MM.1S (cell line): Measurements from ENCODE around the gene ALDH1L2.

Source experiments
- DNase-seq: peaks from one replicate; pipeline ENCODE4 v3.0.0-alpha.2; 2015
- H2AFZ ChIP-seq: fragments of 300-600 bp; sonication (generic); 2 replicates; pipeline ENCODE4 v1.6.0; 2016; ENCODE audit warnings: antibody characterized with exemption, low read length
- H3F3A ChIP-seq: fragments of 300-600 bp; sonication (generic); 2 replicates; pipeline ENCODE4 v1.6.1; 2016; ENCODE audit warnings: mild to moderate bottlenecking, antibody characterized with exemption, low read length, moderate library complexity, mixed read lengths; ENCODE audit not compliant: insufficient read depth
- H3K27ac ChIP-seq: fragments of 300-600 bp; sonication (generic); 2 replicates; pipeline ENCODE4 v1.5.1; 2016; ENCODE audit warnings: mild to moderate bottlenecking, low read length
- H3K27me3 ChIP-seq: fragments of 300-600 bp; sonication (generic); replicated peaks from 2 replicates; pipeline ENCODE4 v1.6.0; 2016; ENCODE audit warnings: low read length; ENCODE audit not compliant: insufficient read depth
- H3K36me3 ChIP-seq: fragments of 300-600 bp; sonication (generic); replicated peaks from 2 replicates; pipeline ENCODE4 v1.6.1; 2016; ENCODE audit warnings: mild to moderate bottlenecking, low read length, mixed read lengths; ENCODE audit not compliant: insufficient read depth
- H3K4me1 ChIP-seq: fragments of 300-600 bp; sonication (generic); 2 replicates; pipeline ENCODE4 v1.6.1; 2016; ENCODE audit warnings: low read length, mixed read lengths
- H3K4me2 ChIP-seq: fragments of 300-600 bp; sonication (generic); 2 replicates; pipeline ENCODE4 v1.6.0; 2016; ENCODE audit warnings: low read depth, low read length
- H3K4me3 ChIP-seq: fragments of 300-600 bp; sonication (generic); 2 replicates; pipeline ENCODE4 v1.5.1; 2016; ENCODE audit warnings: low read length, mixed read lengths
- H3K79me2 ChIP-seq: fragments of 300-600 bp; sonication (generic); 2 replicates; pipeline ENCODE4 v1.6.1; 2016; ENCODE audit warnings: mixed run types, low read length, mixed read lengths
- H3K9ac ChIP-seq: fragments of 300-600 bp; sonication (generic); 2 replicates; pipeline ENCODE4 v1.6.1; 2016; ENCODE audit warnings: low read length, mixed read lengths
- H3K9me2 ChIP-seq: fragments of 300-600 bp; sonication (generic); replicated peaks from 2 replicates; pipeline ENCODE4 v1.6.1; 2016; ENCODE audit warnings: mild to moderate bottlenecking, low read length, mixed read lengths; ENCODE audit not compliant: insufficient read depth
- H3K9me3 ChIP-seq: fragments of 300-600 bp; sonication (generic); replicated peaks from 2 replicates; pipeline ENCODE4 v1.6.1; 2016; ENCODE audit warnings: mild to moderate bottlenecking, low read length, mixed read lengths; ENCODE audit not compliant: insufficient read depth
- H4K20me1 ChIP-seq: fragments of 300-600 bp; sonication (generic); 2 replicates; pipeline ENCODE4 v1.6.1; 2016; ENCODE audit warnings: mild to moderate bottlenecking, low read length, moderate library complexity, mixed read lengths; ENCODE audit not compliant: insufficient read depth
- CTCF ChIP-seq: fragments of 300-600 bp; sonication (generic); IDR thresholded peaks from 2 replicates; pipeline ENCODE4 v1.5.1; 2016; ENCODE audit warnings: antibody characterized with exemption, low read length, mixed read lengths
- EZH2 ChIP-seq: fragments of 300-600 bp; sonication (generic); optimal IDR thresholded peaks from 2 replicates; pipeline ENCODE3; 2017; ENCODE audit warnings: low read depth, mild to moderate bottlenecking, antibody characterized with exemption, low read length, mixed read lengths
- EZH2phosphoT487 ChIP-seq: fragments of 300-600 bp; sonication (generic); IDR thresholded peaks from 2 replicates; pipeline ENCODE4 v1.6.1; 2018; ENCODE audit warnings: antibody characterized with exemption, low read length

Gene ALDH1L2

GRCh38 chr12:105084251-105085250, at the start of gene ALDH1L2:
TSS of gene ALDH1L2 (minus strand) at chr12:105084458. CDS start at chr12:105084436, 22 bp downstream.
- Histone ChIP-seq H3K9me2 (no peaks in the 10 kb centered on the region), H3K27me3 (no peaks in the 10 kb centered on the region), H3K36me3 (no peaks in the 10 kb centered on the region), H3K9me3 (no peaks in the 10 kb centered on the region), H4K20me1 (no peaks in the 10 kb centered on the region), H3F3A (0 out of 2 replicates have a peak, but pooled peaks cover 3% of the 10 kb centered on the region), H2AFZ (peak within 1 kb of the TSS; percentile 72), H3K4me2 (peak within 1 kb of the TSS; percentile 97), H3K9ac (peak within 1 kb of the TSS; percentile 94), H3K4me1 (peaks cover 7% of the 10 kb centered on the region), H3K27ac (peak within 1 kb of the TSS; percentile 29; the same call in 1 of the 2 replicates), H3K79me2 (peaks cover 21% of the 10 kb centered on the region), H3K4me3 (peak within 1 kb of the TSS; percentile 85)
- TF ChIP-seq CTCF (no peak), EZH2phosphoT487 (no peak), EZH2 (no peak)
- peak; percentile 77 for DNase-seq

- no peaks in the 10 kb centered on the region for H3K9me2 ChIP-seq
- no peak for TF ChIP-seq EZH2phosphoT487
- no peak for TF ChIP-seq CTCF
- no peak for TF ChIP-seq EZH2
- H3K4me1 ChIP-seq = no peaks in the 10 kb centered on the region
- H3K27ac ChIP-seq = no peak overlapping the region
- H3K4me3 ChIP-seq = no peak overlapping the region
- H3K4me2 ChIP-seq = no peak overlapping the region
- no peaks in the 10 kb centered on the region for H3K9me3 ChIP-seq
- H2AFZ ChIP-seq = no peak overlapping the region
- peaks cover 8% of the 10 kb centered on the region; the same call in 1 of the 2 replicates for H3K36me3 ChIP-seq
- H3K79me2 ChIP-seq = no peaks in the 10 kb centered on the region
- H3F3A ChIP-seq = no peaks in the 10 kb centered on the region
- H3K27me3 ChIP-seq = no peaks in the 10 kb centered on the region
- H4K20me1 ChIP-seq = no peaks in the 10 kb centered on the region
- DNase-seq = no peak
- H3K9ac ChIP-seq = no peak overlapping the region
These were observed 36.3 kb upstream of the ALDH1L2 start for GRCh38 chr12:105120551-105120950.

- no peak overlapping the region for H3K4me3 ChIP-seq
- no peak overlapping the region for H3K4me2 ChIP-seq
- no peak overlapping the region for H3K27ac ChIP-seq
- DNase-seq = no peak
- no peaks in the 10 kb centered on the region for H3K27me3 ChIP-seq
- H3K9me3 ChIP-seq = no peaks in the 10 kb centered on the region
- H3K79me2 ChIP-seq = peaks cover 28% of the 10 kb centered on the region
- TF ChIP-seq EZH2 (no peak), CTCF (no peak), EZH2phosphoT487 (no peak)
- H3K4me1 ChIP-seq = peaks cover 2% of the 10 kb centered on the region; the same call in 1 of the 2 replicates
- no peaks in the 10 kb centered on the region for H3K9me2 ChIP-seq
- no peak overlapping the region for H3K9ac ChIP-seq
- H4K20me1 ChIP-seq = peaks cover 1% of the 10 kb centered on the region; the same call in 1 of the 2 replicates
- no peaks in the 10 kb centered on the region for H3F3A ChIP-seq
- H3K36me3 ChIP-seq = peaks cover 11% of the 10 kb centered on the region; the same call in 1 of the 2 replicates
- no peak overlapping the region for H2AFZ ChIP-seq
These were observed 32.7 kb upstream of the ALDH1L2 start for GRCh38 chr12:105116969-105117368.
